HG02759 (cell line): ENCODE results near the gene HOXA11.

Source experiments
- ATAC-seq: cut with Tn5 transposase; IDR thresholded peaks from one replicate; pipeline ENCODE4 v1.9.1; 2021; ENCODE audit warnings: mild to moderate bottlenecking, moderate library complexity; ENCODE audit not compliant: unreplicated experiment

The HOXA11 gene

GRCh38 chr7:27138472-27138871 is 46.6 kb downstream of the HOXA11 start:
- no peak for ATAC-seq

GRCh38 chr7:27137640-27138315 is 47.3 kb downstream of the HOXA11 start:
- ATAC-seq = no peak

- no peak for ATAC-seq
Measured at GRCh38 chr7:27134392-27134791, 50.6 kb downstream of the HOXA11 start.

- no peak for ATAC-seq
Measured at GRCh38 chr7:27133409-27134231, 51.4 kb downstream of the HOXA11 start.

DNA sequence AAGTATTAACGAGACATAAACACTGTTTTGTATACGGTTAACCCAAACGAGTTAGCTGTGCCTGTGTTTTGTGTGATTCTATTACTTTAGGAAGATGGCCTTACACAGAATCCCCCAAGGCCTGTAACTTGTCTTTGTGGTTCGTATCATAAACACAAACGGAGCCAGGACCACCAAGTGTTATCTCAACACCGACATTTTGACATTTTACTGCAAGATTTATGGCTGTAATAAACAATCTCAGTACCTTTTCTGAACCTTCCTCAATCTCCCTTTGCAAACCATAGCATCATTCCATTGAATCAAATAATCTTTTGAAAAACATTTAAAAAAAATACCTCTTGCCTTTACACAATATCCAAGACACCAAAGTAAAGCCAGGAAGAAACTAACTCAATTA is 52.1 kb downstream of the HOXA11 start:
- ATAC-seq = no peak

GRCh38 chr7:27132214-27132613 is 52.8 kb downstream of the HOXA11 start:
- ATAC-seq = no peak

DNA sequence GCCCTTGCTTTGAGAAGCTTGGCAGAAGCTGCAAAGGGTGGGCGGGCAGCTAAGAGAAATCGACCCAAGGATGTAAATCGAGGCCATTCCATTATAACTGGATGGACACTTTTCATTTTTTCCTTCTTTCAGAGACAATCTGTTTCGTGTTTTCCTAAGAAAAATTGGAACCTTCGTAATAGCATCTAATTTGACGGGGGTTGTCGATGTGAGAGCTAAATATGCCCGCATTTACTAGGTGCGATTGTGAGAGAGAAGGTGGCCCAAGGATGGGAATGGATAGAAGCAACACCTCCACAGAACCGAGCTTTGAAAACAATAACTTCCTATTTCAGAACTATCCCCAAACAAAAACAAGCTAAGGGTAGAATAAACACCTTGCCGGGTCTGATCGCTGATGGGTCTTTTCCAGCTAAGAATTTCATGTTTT is 53.6 kb downstream of the HOXA11 start:
- ATAC-seq = no peak
